PC-9 (cell line): ENCODE results near the gene NCLN.

Source experiments
- CTCF ChIP-seq: fragments of 200-600 bp; sonication (generic); conservative IDR thresholded peaks from 2 replicates; pipeline ENCODE4 v1.6.1; 2017; ENCODE audit warnings: mixed run types, antibody characterized with exemption, mild to moderate bottlenecking, moderate library complexity
- EZH2 ChIP-seq: fragments of 200-600 bp; sonication (generic); IDR thresholded peaks from 2 replicates; pipeline ENCODE4 v1.8.0; 2017; ENCODE audit warnings: antibody characterized with exemption, low read depth

GRCh38 chr19:3151563-3152418 is 33.9 kb upstream of the NCLN start:
- TF ChIP-seq CTCF = no peak
- no peak for TF ChIP-seq EZH2
